GM12801 (cell line): ENCODE results near the gene AGPAT2.

ENCODE experiments used
- CTCF ChIP-seq: IDR thresholded peaks from one replicate; pipeline ENCODE4 v1.5.1; 2011; ENCODE audit warnings: control low read depth; ENCODE audit not compliant: insufficient read length; ENCODE audit errors: extremely low read depth

The AGPAT2 gene

GRCh38 chr9:136661641-136662325, 25.5 kb downstream of the AGPAT2 start:
- TF ChIP-seq CTCF: no peak

GRCh38 chr9:136660971-136661550, 26.2 kb downstream of the AGPAT2 start:
- TF ChIP-seq CTCF: no peak

GRCh38 chr9:136659861-136660784, 27.1 kb downstream of the AGPAT2 start:
- TF ChIP-seq CTCF: no peak

- TF ChIP-seq CTCF: no peak
These were observed 28.3 kb downstream of the AGPAT2 start for GRCh38 chr9:136658849-136659535.

GRCh38 chr9:136657974-136658848, 29.0 kb downstream of the AGPAT2 start:
- no peak for TF ChIP-seq CTCF

GRCh38 chr9:136656795-136657611, 30.3 kb downstream of the AGPAT2 start:
- no peak for TF ChIP-seq CTCF
